GM20000 (cell line): ENCODE results near the gene VARS2.
"Not testable (repeated sequence)": the region's sequence is repeated elsewhere in the genome, so short reads cannot be mapped to it uniquely, and the experiment has no call there.

Experiments
- DNase-seq: peaks from one replicate; pipeline ENCODE4 v3.0.0; 2012; ENCODE audit warnings: low spot score
- TF ChIP-seq, protein P1 (sequence below): IDR thresholded peaks from 2 replicates; pipeline ENCODE4 v1.5.1; 2012; ENCODE audit warnings: mild to moderate bottlenecking, control low read depth; ENCODE audit errors: extremely low read depth, missing control alignments

Gene VARS2

DNA sequence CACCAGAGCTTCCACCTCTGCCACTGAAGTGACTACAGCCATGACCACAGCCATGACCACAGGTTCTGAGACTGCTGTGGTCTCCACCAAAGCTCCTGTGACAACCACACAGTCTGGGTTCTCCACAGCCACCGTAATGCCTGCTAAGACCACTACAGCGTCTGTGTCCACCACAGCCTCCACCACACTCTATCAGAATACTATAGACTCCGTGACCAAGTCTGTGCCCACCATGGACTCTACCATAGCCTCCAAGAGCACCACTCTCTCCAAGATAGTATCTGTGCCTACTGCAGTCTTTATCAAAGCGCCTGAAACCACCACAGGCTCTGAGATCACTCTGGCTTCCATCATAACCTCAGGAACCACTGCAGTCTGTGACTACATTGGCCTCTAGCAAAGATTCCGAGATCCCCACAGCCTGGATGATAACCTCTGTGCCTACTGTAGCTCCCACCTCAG lies 51.1 kb downstream of the VARS2 start:
- TF ChIP-seq, protein P1, sequence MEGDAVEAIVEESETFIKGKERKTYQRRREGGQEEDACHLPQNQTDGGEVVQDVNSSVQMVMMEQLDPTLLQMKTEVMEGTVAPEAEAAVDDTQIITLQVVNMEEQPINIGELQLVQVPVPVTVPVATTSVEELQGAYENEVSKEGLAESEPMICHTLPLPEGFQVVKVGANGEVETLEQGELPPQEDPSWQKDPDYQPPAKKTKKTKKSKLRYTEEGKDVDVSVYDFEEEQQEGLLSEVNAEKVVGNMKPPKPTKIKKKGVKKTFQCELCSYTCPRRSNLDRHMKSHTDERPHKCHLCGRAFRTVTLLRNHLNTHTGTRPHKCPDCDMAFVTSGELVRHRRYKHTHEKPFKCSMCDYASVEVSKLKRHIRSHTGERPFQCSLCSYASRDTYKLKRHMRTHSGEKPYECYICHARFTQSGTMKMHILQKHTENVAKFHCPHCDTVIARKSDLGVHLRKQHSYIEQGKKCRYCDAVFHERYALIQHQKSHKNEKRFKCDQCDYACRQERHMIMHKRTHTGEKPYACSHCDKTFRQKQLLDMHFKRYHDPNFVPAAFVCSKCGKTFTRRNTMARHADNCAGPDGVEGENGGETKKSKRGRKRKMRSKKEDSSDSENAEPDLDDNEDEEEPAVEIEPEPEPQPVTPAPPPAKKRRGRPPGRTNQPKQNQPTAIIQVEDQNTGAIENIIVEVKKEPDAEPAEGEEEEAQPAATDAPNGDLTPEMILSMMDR: no peak
- no peak for DNase-seq

DNA sequence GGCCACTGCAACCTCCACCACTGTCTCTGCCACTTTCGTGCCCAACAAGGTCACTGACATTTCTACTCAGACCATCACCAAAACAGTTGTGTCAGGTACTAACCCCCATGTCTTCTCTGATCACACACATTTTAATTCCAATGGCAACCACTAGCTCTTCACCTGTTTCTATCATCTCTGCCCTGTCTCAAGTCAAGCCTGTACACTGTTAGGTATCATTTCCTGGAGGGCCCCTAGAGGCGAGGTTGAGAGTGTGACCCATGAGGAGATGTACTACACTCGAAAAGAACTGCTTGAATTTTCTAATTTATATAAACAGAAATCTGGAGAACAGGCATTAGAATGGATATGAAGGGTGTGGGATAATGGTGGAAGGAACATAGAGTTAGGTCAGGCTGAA lies 52.1 kb downstream of the VARS2 start:
- TF ChIP-seq, protein P1: no peak
- no peak for DNase-seq

DNA sequence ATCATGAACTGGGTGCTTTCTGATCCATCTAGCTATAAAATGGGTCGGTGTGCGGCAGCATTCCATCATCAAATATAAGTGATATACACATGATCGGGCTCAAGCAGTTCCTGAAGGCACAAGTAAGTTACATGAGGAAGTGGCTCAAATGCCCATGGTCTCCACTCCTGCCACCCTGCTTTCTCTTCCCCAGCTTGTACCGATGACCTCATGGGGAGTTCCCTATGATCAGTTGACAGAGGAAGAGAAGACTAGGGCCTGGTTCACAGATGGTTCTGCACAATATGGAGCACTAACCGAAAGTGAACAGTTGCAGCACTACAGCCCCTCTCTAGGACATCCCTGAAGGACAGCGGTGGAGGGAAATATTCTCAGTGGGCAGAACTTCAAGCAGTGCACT lies 55.1 kb downstream of the VARS2 start:
- not testable (repeated sequence) for DNase-seq

DNA sequence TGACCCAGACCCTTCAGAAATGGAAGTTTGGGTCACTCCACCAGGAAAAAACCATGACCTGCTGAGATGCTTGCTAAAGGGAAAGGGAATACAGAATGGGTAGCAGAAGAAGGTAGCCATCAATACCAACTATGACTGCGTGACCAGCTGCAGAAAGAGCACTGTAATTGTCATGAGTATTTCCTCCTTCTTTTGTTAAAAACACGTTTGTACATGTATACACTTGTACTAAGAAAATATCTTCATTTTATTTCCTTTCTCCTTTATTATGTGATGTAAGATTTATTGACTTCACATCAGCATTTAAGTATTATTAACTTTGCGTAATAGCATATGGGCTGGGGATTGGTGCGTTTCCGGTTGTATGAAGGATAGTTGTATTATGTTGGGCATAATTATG lies 56.9 kb downstream of the VARS2 start:
- no peak for DNase-seq
- TF ChIP-seq, protein P1: no peak

DNA sequence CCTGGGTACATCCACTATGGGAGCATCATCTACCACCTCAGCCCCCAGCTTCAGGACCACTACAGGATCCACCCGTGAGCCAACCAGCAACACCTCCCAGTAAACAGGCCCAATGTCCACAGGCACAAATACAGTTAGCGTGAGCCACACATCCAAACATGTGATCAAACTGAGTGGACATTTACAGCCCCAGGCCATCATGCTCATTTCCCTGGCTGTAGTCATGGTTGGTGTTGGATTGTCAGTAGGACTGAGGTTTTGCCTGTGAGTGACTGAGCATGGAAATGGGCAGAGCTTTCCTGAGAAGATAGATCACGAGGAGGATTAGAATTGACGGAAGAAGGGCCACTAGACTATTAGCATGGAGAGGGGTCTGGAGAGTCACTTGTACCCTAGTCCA lies 58.8 kb downstream of the VARS2 start:
- TF ChIP-seq, protein P1: no peak
- no peak for DNase-seq

DNA sequence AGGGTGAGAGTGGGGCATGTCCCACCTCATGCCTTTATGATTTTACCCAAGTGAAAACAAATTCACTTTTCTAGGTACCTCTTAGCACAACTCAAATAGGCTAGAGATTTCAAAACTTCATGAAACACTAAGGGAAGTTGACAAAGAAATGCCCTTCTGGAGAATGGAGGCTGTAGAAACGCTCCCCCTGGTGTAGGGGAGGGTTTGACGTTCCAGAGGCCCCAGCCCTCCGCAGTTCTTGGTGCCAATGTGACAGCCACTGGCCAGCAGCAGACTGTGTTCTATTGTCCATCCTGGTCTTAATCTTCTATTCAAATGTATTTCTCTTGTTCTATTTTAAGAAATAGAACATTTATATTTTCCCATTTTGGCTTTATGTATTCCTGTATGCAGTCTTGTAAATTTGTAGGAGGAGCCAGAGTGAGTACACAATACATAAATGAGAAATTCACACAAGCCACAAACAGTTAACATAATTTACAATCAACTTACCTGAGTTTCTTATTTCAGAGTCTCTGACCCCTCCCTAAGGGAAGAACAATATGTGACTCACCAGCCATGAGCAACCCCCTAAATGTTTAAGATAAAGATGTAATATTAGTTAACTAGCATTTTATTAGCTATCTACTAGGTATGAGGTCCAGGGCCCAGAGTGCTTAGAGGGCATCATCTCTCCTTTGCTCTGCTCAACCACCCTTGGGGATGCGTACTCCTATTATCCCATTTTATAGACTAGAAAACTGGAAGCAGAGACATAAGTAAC lies 60.6 kb downstream of the VARS2 start:
- no peak for DNase-seq
- TF ChIP-seq, protein P1: no peak
